Left lobe of liver (tissue), 2 donors: Measurements from ENCODE around the gene RAD9A. TPM values are rescaled to one million over a fixed set of nuclear protein-coding genes. Genes with fewer than 3 reads are reported as not detected.

Experiments
- ATAC-seq: fragments of 200-7000 bp; cut with Tn5 transposase; one replicate; pipeline ENCODE4 v1.9.1; 2020; ENCODE audit warnings: mild to moderate bottlenecking, moderate library complexity
- DNase-seq: peaks from one replicate; pipeline ENCODE4 v3.0.0-alpha.2; 2020; ENCODE audit warnings: low spot score
- total RNA-seq: library from RNA; stranded (reverse); gene quantifications from one replicate; pipeline ENCODE4 v1.2.1, GENCODE V29; 2021
- donor health status: DM: no; HTN: no; CAD: no; lungs with moderate emphysema.
- donor health status: DM: no; HTN: yes; CAD: no.

RAD9A gene
- total RNA-seq, 1 donor from 2014 or later, result 14.9 TPM

GRCh38 chr11:67373648-67374570 lies 17.9 kb upstream of the RAD9A start:
- ATAC-seq (peak; percentile 61), DNase-seq (peak; percentile 77)

- ATAC-seq (no peak), DNase-seq (no peak)
Measured at GRCh38 chr11:67374571-67375281, 17.1 kb upstream of the RAD9A start.

GRCh38 chr11:67375320-67376055 lies 16.3 kb upstream of the RAD9A start:
- ATAC-seq, result no peak
- DNase-seq, result no peak

GRCh38 chr11:67376063-67376820 lies 15.5 kb upstream of the RAD9A start:
- DNase-seq (no peak), ATAC-seq (no peak)

GRCh38 chr11:67376873-67377808 lies 14.6 kb upstream of the RAD9A start:
- no peak for DNase-seq
- no peak for ATAC-seq

GRCh38 chr11:67378544-67378943 lies 13.2 kb upstream of the RAD9A start:
- ATAC-seq (no peak), DNase-seq (no peak)

- no peak for DNase-seq
- ATAC-seq, result no peak
Measured at GRCh38 chr11:67379061-67380058, 12.4 kb upstream of the RAD9A start.

GRCh38 chr11:67381244-67381972 lies 10.4 kb upstream of the RAD9A start:
- no peak for ATAC-seq
- no peak for DNase-seq

GRCh38 chr11:67382276-67383136 lies 9.3 kb upstream of the RAD9A start:
- peak; percentile 96 for ATAC-seq

GRCh38 chr11:67384851-67385366 lies 6.9 kb upstream of the RAD9A start:
- ATAC-seq (no peak), DNase-seq (no peak)

More at GRCh38 chr11:67382276-67383136, 9.3 kb upstream of the RAD9A start:
- peak; percentile 80 for DNase-seq

GRCh38 chr11:67387069-67387468 lies 4.7 kb upstream of the RAD9A start:
- DNase-seq (no peak), ATAC-seq (no peak)

- DNase-seq (no peak), ATAC-seq (no peak)
Measured at GRCh38 chr11:67387518-67387917, 4.3 kb upstream of the RAD9A start.

GRCh38 chr11:67389477-67389876 lies 2.3 kb upstream of the RAD9A start:
- no peak for DNase-seq

GRCh38 chr11:67390947-67391303 lies 861 bp upstream of the RAD9A start:
- DNase-seq, result no peak
- no peak for ATAC-seq

More at GRCh38 chr11:67389477-67389876, 2.3 kb upstream of the RAD9A start:
- peak; percentile 32 for ATAC-seq

GRCh38 chr11:67392183-67392715 lies 463 bp downstream of the RAD9A start:
- peak; percentile 11 for ATAC-seq
- no peak for DNase-seq

- DNase-seq (no peak), ATAC-seq (no peak)
Measured at GRCh38 chr11:67393437-67393836, 1.7 kb downstream of the RAD9A start.
